Neural cell (in vitro differentiated cells): ENCODE measurements around the gene CCDC27. TPM values are rescaled to one million over a fixed set of nuclear protein-coding genes. Genes with fewer than 3 reads are reported as not detected.

Source experiments
- H2AFZ ChIP-seq: fragments of 200-600, 300-800 bp; sonication (generic), shearing (Covaris generic); 2 replicates; pipeline ENCODE4 v1.6.0; 2014; ENCODE audit warnings: low read depth, mild to moderate bottlenecking, antibody characterized with exemption, low read length, moderate library complexity
- H3F3A ChIP-seq: fragments of 200-600 bp; shearing (Covaris generic); 2 replicates; pipeline ENCODE4 v1.6.1; 2016; ENCODE audit warnings: mild to moderate bottlenecking, moderate library complexity, mixed read lengths, antibody characterized with exemption, low read length; ENCODE audit not compliant: insufficient read depth, poor library complexity, severe bottlenecking
- H3K27ac ChIP-seq: fragments of 200-600, 300-800 bp; sonication (generic), shearing (Covaris generic); 2 replicates; pipeline ENCODE4 v1.5.1; 2014; ENCODE audit warnings: mild to moderate bottlenecking, low read length, moderate library complexity
- H3K27me3 ChIP-seq: fragments of 300-800, 200-600 bp; sonication (generic), shearing (Covaris generic); 2 replicates; pipeline ENCODE4 v1.6.0; 2014; ENCODE audit warnings: mild to moderate bottlenecking, low read depth, low read length, moderate library complexity; ENCODE audit not compliant: insufficient read depth
- H3K36me3 ChIP-seq: fragments of 300-800, 200-600 bp; sonication (generic), shearing (Covaris generic); 2 replicates; pipeline ENCODE4 v1.5.1; 2014; ENCODE audit warnings: mild to moderate bottlenecking, antibody characterized with exemption, low read length, moderate library complexity; ENCODE audit not compliant: insufficient read depth
- H3K4me2 ChIP-seq: fragments of 300-800, 200-600 bp; sonication (generic), shearing (Covaris generic); 2 replicates; pipeline ENCODE4 v1.6.0; 2014; ENCODE audit warnings: mild to moderate bottlenecking, low read length
- H3K4me3 ChIP-seq: fragments of 300-800, 200-600 bp; sonication (generic), shearing (Covaris generic); 2 replicates; pipeline ENCODE4 v1.5.1; 2014; ENCODE audit warnings: mild to moderate bottlenecking, low read length, moderate library complexity
- H3K79me2 ChIP-seq: fragments of 200-600 bp; shearing (Covaris generic); replicated peaks from 2 replicates; pipeline ENCODE4 v1.6.0; 2014; ENCODE audit warnings: mild to moderate bottlenecking, low read length, moderate library complexity; ENCODE audit not compliant: insufficient read depth
- H3K9ac ChIP-seq: fragments of 300-800, 200-600 bp; sonication (generic), shearing (Covaris generic); 2 replicates; pipeline ENCODE4 v1.6.1; 2016; ENCODE audit warnings: mild to moderate bottlenecking, low read length, mixed read lengths
- H3K9me2 ChIP-seq: fragments of 200-600 bp; shearing (Covaris generic); 2 replicates; pipeline ENCODE4 v1.6.1; 2016; ENCODE audit warnings: mild to moderate bottlenecking, low read length, mixed read lengths; ENCODE audit not compliant: insufficient read depth
- H3K9me3 ChIP-seq: fragments of 200-600, 300-800 bp; sonication (generic), shearing (Covaris generic); 2 replicates; pipeline ENCODE4 v1.6.1; 2016; ENCODE audit warnings: mild to moderate bottlenecking, mixed run types, low read length, moderate library complexity, mixed read lengths
- H4K20me1 ChIP-seq: fragments of 200-600 bp; shearing (Covaris generic); 2 replicates; pipeline ENCODE4 v1.6.1; 2016; ENCODE audit warnings: mild to moderate bottlenecking, mixed run types; ENCODE audit not compliant: insufficient read depth
- CTCF ChIP-seq: fragments of 450-650 bp; IDR thresholded peaks from 2 replicates; pipeline ENCODE4 v1.5.1; 2014; ENCODE audit warnings: antibody characterized with exemption, mild to moderate bottlenecking, moderate library complexity; ENCODE audit not compliant: poor library complexity, severe bottlenecking
- EP300 ChIP-seq: fragments of 450-650 bp; conservative IDR thresholded peaks from 2 replicates; pipeline ENCODE4 v1.6.1; 2014; ENCODE audit warnings: antibody characterized with exemption, mild to moderate bottlenecking, moderate library complexity; ENCODE audit not compliant: poor library complexity, severe bottlenecking
- EZH2 ChIP-seq: fragments of 200-600, 300-800 bp; shearing (Covaris generic), sonication (generic); IDR thresholded peaks from 2 replicates; pipeline ENCODE4 v1.6.1; 2014; ENCODE audit warnings: antibody characterized with exemption, low read length, borderline replicate concordance, mild to moderate bottlenecking; ENCODE audit not compliant: insufficient read depth, poor library complexity, severe bottlenecking
- MXI1 ChIP-seq: fragments of 450-650 bp; conservative IDR thresholded peaks from 2 replicates; pipeline ENCODE4 v1.6.1; 2014; ENCODE audit warnings: antibody characterized with exemption, mild to moderate bottlenecking; ENCODE audit not compliant: poor library complexity, severe bottlenecking
- POLR2AphosphoS5 ChIP-seq: IDR thresholded peaks from 2 replicates; pipeline ENCODE4 v1.6.1; 2012
- RAD21 ChIP-seq: fragments of 450-650 bp; conservative IDR thresholded peaks from 2 replicates; pipeline ENCODE4 v1.6.1; 2014; ENCODE audit warnings: antibody characterized with exemption, mild to moderate bottlenecking, moderate library complexity
- SMC3 ChIP-seq: fragments of 450-650 bp; conservative IDR thresholded peaks from 2 replicates; pipeline ENCODE4 v1.6.1; 2014; ENCODE audit warnings: antibody characterized with exemption, mild to moderate bottlenecking, moderate library complexity; ENCODE audit not compliant: poor library complexity
- TAF1 ChIP-seq: IDR thresholded peaks from 2 replicates; pipeline ENCODE4 v1.6.1; 2012; ENCODE audit warnings: low read depth
- polyA plus RNA-seq: library from polyadenylated mRNA; depleted of rRNA; stranded (reverse); fragments of >200 nt; gene quantifications from 2 replicates; pipeline ENCODE4 v1.2.3, GENCODE V29; 2014
- TF ChIP-seq, protein P1 (sequence below): IDR thresholded peaks from 2 replicates; pipeline ENCODE4 v1.6.1; 2012; ENCODE audit warnings: borderline replicate concordance

Gene CCDC27
- polyA plus RNA-seq, 1 donor from 2014 or later = not detected

GRCh38 chr1:3727825-3728776 is 24.1 kb upstream of the CCDC27 start:
- Histone ChIP-seq H3K36me3 (no peaks in the 10 kb centered on the region), H4K20me1 (no peaks in the 10 kb centered on the region), H3K79me2 (no peaks in the 10 kb centered on the region), H3F3A (no peaks in the 10 kb centered on the region), H3K9me2 (no peaks in the 10 kb centered on the region), H2AFZ (no peak overlapping the region), H3K27me3 (no peaks in the 10 kb centered on the region), H3K27ac (no peak overlapping the region), H3K4me3 (no peak overlapping the region), H3K4me2 (no peak overlapping the region), H3K9me3 (no peaks in the 10 kb centered on the region), H3K9ac (no peak overlapping the region)
- TF ChIP-seq EP300 (no peak), CTCF (no peak), RAD21 (no peak), SMC3 (no peak), POLR2AphosphoS5 (no peak), TAF1 (no peak), MXI1 (no peak)
- TF ChIP-seq, protein P1, sequence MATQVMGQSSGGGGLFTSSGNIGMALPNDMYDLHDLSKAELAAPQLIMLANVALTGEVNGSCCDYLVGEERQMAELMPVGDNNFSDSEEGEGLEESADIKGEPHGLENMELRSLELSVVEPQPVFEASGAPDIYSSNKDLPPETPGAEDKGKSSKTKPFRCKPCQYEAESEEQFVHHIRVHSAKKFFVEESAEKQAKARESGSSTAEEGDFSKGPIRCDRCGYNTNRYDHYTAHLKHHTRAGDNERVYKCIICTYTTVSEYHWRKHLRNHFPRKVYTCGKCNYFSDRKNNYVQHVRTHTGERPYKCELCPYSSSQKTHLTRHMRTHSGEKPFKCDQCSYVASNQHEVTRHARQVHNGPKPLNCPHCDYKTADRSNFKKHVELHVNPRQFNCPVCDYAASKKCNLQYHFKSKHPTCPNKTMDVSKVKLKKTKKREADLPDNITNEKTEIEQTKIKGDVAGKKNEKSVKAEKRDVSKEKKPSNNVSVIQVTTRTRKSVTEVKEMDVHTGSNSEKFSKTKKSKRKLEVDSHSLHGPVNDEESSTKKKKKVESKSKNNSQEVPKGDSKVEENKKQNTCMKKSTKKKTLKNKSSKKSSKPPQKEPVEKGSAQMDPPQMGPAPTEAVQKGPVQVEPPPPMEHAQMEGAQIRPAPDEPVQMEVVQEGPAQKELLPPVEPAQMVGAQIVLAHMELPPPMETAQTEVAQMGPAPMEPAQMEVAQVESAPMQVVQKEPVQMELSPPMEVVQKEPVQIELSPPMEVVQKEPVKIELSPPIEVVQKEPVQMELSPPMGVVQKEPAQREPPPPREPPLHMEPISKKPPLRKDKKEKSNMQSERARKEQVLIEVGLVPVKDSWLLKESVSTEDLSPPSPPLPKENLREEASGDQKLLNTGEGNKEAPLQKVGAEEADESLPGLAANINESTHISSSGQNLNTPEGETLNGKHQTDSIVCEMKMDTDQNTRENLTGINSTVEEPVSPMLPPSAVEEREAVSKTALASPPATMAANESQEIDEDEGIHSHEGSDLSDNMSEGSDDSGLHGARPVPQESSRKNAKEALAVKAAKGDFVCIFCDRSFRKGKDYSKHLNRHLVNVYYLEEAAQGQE = no peak

DNA sequence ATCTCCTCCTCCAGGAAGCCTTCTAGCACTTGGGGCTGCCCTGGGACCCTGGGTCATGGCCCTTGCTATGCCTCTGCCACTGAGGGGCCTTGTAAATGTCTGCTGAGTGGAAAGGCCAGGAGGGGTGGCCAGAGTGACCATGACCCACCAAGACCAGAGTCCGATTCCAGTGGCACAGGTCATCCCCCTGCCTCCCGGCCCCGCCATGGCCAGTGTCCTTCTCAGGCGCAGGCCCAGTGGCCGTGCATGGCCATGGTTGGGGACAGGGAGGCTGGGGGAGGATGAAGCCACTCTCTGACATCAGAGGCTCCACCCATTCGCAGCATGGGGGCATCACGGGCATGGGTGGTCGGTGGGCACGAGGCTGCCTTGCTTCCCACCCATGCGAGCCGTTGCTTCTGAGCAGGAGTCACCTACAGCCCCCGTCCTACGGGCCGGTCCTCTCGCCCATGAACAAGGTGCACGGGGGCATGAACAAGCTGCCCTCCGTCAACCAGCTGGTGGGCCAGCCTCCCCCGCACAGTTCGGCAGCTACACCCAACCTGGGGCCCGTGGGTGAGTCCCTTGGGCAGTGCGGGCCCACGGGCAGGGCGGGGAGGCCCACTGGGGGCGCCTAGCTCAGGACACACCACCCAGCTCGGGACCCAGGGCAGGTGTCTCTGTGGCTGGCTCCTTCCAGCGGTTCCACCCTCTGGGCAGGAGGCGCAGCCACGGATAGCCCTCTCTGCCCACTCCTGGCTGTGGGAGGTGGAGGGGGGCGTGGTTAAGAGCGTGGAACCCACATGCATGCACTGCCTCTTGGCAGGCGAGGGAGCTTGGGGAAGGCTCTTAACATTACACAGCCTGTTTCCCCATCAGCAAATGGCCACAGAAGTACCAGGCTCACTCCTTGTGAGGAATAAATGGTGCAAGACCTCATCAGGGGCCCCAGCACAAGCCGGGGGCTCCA is 22.4 kb upstream of the CCDC27 start:
- no peaks in the 10 kb centered on the region for H3F3A ChIP-seq
- no peaks in the 10 kb centered on the region for H3K9me2 ChIP-seq
- no peaks in the 10 kb centered on the region for H3K79me2 ChIP-seq
- no peak overlapping the region for H2AFZ ChIP-seq
- no peaks in the 10 kb centered on the region for H3K27me3 ChIP-seq
- H3K9ac ChIP-seq = no peak overlapping the region
- H3K36me3 ChIP-seq = no peaks in the 10 kb centered on the region
- H3K4me2 ChIP-seq = no peak overlapping the region
- TF ChIP-seq, protein P1 = no peak
- TF ChIP-seq TAF1 (no peak), EZH2 (no peak), RAD21 (no peak), EP300 (no peak), SMC3 (no peak), MXI1 (no peak), POLR2AphosphoS5 (no peak), CTCF (no peak)
- no peak overlapping the region for H3K27ac ChIP-seq
- H3K4me3 ChIP-seq = no peak overlapping the region
- no peaks in the 10 kb centered on the region for H3K9me3 ChIP-seq
- H4K20me1 ChIP-seq = no peaks in the 10 kb centered on the region
